SU-DHL-6 (cell line): ENCODE measurements around the gene MAU2.

Experiments used
- H2AFZ ChIP-seq: fragments of 200-600 bp; sonication (generic); 2 replicates; pipeline ENCODE4 v1.6.1; 2014; ENCODE audit warnings: low read depth, mild to moderate bottlenecking, moderate library complexity, mixed read lengths, antibody characterized with exemption, low read length; ENCODE audit not compliant: severe bottlenecking
- H3F3A ChIP-seq: fragments of 200-600 bp; shearing (Covaris generic); 2 replicates; pipeline ENCODE4 v1.6.0; 2016; ENCODE audit warnings: antibody characterized with exemption, mild to moderate bottlenecking; ENCODE audit not compliant: insufficient read depth
- H3K27ac ChIP-seq: fragments of 200-600 bp; sonication (generic); 2 replicates; pipeline ENCODE4 v1.5.1; 2016; ENCODE audit warnings: low read depth, mild to moderate bottlenecking, low read length, moderate library complexity, mixed read lengths
- H3K27me3 ChIP-seq: fragments of 200-600 bp; sonication (generic), shearing (Covaris generic); 2 replicates; pipeline ENCODE4 v1.6.0; 2014; ENCODE audit warnings: mild to moderate bottlenecking, low read length
- H3K36me3 ChIP-seq: fragments of 200-600 bp; sonication (generic); 2 replicates; pipeline ENCODE4 v1.6.1; 2014; ENCODE audit warnings: mild to moderate bottlenecking, low read length, mixed read lengths
- H3K4me2 ChIP-seq: fragments of 300-600, 200-600 bp; shearing (Covaris generic), sonication (generic); 2 replicates; pipeline ENCODE4 v1.6.0; 2014; ENCODE audit warnings: low read length, low read depth, mild to moderate bottlenecking; ENCODE audit not compliant: poor library complexity, severe bottlenecking
- H3K4me3 ChIP-seq: fragments of 200-600 bp; sonication (generic); 2 replicates; pipeline ENCODE4 v1.5.1; 2014; ENCODE audit warnings: antibody characterized with exemption, low read length, mild to moderate bottlenecking, mixed read lengths; ENCODE audit not compliant: insufficient read depth, poor library complexity, severe bottlenecking
- H3K79me2 ChIP-seq: fragments of 200-600 bp; sonication (generic); 2 replicates; pipeline ENCODE4 v1.6.1; 2014; ENCODE audit warnings: mild to moderate bottlenecking, low read length, moderate library complexity; ENCODE audit not compliant: insufficient read depth
- H3K9ac ChIP-seq: fragments of 200-600 bp; sonication (generic); 2 replicates; pipeline ENCODE4 v1.7.0; 2014; ENCODE audit warnings: mild to moderate bottlenecking, low read length
- H3K9me2 ChIP-seq: fragments of 200-600 bp; sonication (generic); replicated peaks from 2 replicates; pipeline ENCODE4 v1.6.1; 2014; ENCODE audit warnings: low read length; ENCODE audit not compliant: insufficient read depth
- H3K9me3 ChIP-seq: fragments of 200-600 bp; sonication (generic); 2 replicates; pipeline ENCODE4 v1.6.1; 2014; ENCODE audit warnings: low read length, mixed read lengths; ENCODE audit not compliant: insufficient read depth
- H4K20me1 ChIP-seq: fragments of 200-600 bp; sonication (generic); 2 replicates; pipeline ENCODE4 v1.6.1; 2014; ENCODE audit warnings: low read depth, mild to moderate bottlenecking, antibody characterized with exemption, low read length, moderate library complexity, mixed read lengths
- CTCF ChIP-seq: fragments of 200-600 bp; sonication (generic); IDR thresholded peaks from one replicate; pipeline ENCODE4 v1.5.1; 2017; ENCODE audit warnings: antibody characterized with exemption, mild to moderate bottlenecking, low read length, moderate library complexity; ENCODE audit not compliant: insufficient read depth, poor library complexity, severe bottlenecking
- EZH2phosphoT487 ChIP-seq: fragments of 200-600 bp; sonication (generic), shearing (Covaris generic); conservative IDR thresholded peaks from 2 replicates; pipeline ENCODE4 v1.6.1; 2018; ENCODE audit warnings: mild to moderate bottlenecking, antibody characterized with exemption, low read length, moderate library complexity, mixed read lengths

Gene MAU2

DNA sequence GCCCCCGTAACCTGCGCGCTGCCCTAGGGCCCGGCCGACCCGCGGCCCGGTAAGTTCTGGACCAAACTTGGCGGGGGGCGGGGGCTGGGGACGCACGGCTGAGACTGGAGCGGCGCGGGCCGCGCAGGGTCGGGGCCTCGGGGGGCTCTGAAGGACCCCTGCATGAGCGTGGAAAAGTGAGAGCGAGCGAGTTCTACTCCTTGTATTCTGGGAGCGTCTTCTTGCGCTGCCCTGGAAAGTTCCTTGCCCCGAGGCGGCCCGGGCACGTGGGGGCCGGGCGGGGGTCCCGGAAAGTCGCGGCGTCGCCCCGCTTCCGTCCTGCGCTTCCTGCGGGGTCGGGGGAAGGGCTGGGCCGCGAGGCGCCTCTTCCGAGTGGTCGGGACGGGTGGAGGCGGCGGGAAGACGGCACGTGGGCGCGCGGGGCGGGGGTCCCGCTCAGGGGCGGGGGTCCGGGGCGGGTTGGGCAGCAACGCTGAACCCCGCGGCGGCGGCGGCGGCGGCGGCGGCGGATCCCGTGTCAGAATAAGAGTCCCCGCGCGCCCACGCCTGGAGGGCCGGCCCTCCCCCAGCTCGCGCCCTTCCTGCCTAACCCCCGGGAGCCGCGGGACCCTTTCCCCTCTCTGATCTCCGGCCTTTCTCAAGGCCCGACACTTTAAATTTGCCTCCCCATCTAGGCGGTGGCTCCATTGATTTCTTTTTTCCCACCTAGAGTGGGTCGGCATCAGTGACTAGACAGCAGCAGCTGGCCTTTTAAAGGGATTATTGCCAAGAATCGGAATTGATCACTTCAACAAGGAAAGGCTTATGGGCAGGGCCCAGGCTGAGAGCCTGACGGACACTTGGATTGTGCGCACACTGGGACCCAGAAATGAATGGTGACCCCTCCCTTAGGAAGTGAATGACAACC, 85.6 kb downstream of the MAU2 start:
- Histone ChIP-seq H3K9me3 (no peaks in the 10 kb centered on the region), H2AFZ (no peak overlapping the region), H3K4me3 (peak overlapping the region; percentile 62), H3K27me3 (no peaks in the 10 kb centered on the region), H3K36me3 (no peaks in the 10 kb centered on the region), H3K9ac (peak overlapping the region; percentile 85), H3K27ac (peak overlapping the region; percentile 53), H3K4me2 (peak overlapping the region; percentile 90), H3F3A (peaks cover 14% of the 10 kb centered on the region), H3K9me2 (no peaks in the 10 kb centered on the region), H4K20me1 (peaks cover 15% of the 10 kb centered on the region; the same call in 1 of the 2 replicates), H3K79me2 (peaks cover 76% of the 10 kb centered on the region)
- TF ChIP-seq CTCF = no peak
- TF ChIP-seq EZH2phosphoT487 = no peak

DNA sequence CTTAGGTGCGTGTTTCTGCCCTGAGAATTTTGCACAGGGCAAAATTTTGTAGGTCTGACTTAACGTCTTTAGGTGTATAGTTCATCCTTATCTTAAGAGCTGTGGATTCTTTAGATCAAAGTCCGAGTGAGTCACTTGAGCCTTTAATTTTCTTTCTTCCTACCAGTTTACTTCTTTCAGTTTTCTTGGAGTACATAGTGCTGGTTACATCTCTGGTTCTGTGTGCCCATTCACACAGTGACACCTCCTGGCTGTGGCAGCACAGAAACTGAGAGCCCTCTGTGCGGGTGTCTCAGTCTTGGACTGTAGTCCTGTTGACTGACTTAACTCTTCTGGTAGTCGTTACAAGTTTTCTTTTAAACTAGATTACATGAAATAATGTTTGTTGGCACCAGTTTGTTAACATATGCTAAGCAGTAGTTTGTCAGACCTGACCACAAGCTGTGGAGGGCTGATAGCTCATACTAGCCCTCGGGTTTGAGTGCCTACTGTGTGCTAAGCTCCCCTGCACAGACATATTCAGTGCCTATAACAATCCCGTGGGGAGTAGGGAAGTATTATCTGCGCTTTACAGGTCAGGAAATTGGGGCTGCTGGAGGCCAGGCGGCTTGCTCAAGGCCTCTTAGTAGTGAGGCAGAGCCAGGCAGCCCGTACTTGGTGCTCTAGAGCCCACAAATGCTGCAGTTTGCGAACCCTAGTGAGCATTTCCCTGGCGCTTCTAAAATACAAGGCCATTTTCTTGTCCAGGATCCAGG, 86.4 kb downstream of the MAU2 start:
- no peaks in the 10 kb centered on the region for H3K9me2 ChIP-seq
- H3F3A ChIP-seq = peaks cover 14% of the 10 kb centered on the region
- peak overlapping the region; percentile 53 for H3K27ac ChIP-seq
- no peaks in the 10 kb centered on the region for H3K27me3 ChIP-seq
- no peaks in the 10 kb centered on the region for H3K9me3 ChIP-seq
- peak overlapping the region; percentile 90 for H3K4me2 ChIP-seq
- H3K4me3 ChIP-seq = peak overlapping the region; percentile 62
- no peaks in the 10 kb centered on the region for H3K36me3 ChIP-seq
- H2AFZ ChIP-seq = no peak overlapping the region
- peak; percentile 60 for TF ChIP-seq CTCF
- no peak for TF ChIP-seq EZH2phosphoT487
- peak overlapping the region; percentile 85 for H3K9ac ChIP-seq
- peaks cover 75% of the 10 kb centered on the region for H3K79me2 ChIP-seq
- peaks cover 15% of the 10 kb centered on the region; the same call in 1 of the 2 replicates for H4K20me1 ChIP-seq

DNA sequence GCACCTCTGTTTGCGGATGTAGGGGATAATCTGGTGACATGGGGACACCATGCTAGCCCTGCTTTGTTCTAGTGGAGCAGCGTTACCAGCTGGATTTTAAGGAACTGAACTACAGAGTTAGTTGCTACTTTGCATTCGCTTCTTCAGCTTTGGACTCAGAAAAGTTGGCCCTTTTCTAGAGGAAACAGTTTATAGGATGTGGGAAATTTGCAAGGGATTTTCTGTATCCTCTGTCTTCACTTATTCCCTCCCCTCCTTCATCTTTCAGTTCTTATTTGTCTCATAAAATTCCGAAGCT, 87.0 kb downstream of the MAU2 start:
- Histone ChIP-seq H3K27me3 (no peaks in the 10 kb centered on the region), H3K9me2 (no peaks in the 10 kb centered on the region), H3K36me3 (no peaks in the 10 kb centered on the region), H3K4me2 (peak overlapping the region; percentile 90), H3K9me3 (no peaks in the 10 kb centered on the region), H3K9ac (peak overlapping the region; percentile 85; the same call in 1 of the 2 replicates), H3K27ac (peak overlapping the region; percentile 53; the same call in 1 of the 2 replicates), H4K20me1 (peaks cover 15% of the 10 kb centered on the region; the same call in 1 of the 2 replicates), H2AFZ (no peak overlapping the region), H3K79me2 (peaks cover 76% of the 10 kb centered on the region), H3K4me3 (peak overlapping the region; percentile 62), H3F3A (peaks cover 14% of the 10 kb centered on the region)
- TF ChIP-seq CTCF = no peak
- TF ChIP-seq EZH2phosphoT487 = no peak
